Limb (tissue), 2 donors: ENCODE measurements around the gene SYNPO.
A peak's percentile ranks its signal among the peaks of the same experiment; 100 is the strongest.

ENCODE experiments used
- DNase-seq, 2 donors: peaks; one replicate each; pipeline ENCODE4 v3.0.0-alpha.2; 2016; ENCODE audit errors: extremely low spot score in 2 of 2

Gene SYNPO

GRCh38 chr5:150606476-150606875 lies 34.0 kb upstream of the SYNPO start:
- DNase-seq: no peak

GRCh38 chr5:150607105-150607504 lies 33.4 kb upstream of the SYNPO start:
- no peak for DNase-seq

DNA sequence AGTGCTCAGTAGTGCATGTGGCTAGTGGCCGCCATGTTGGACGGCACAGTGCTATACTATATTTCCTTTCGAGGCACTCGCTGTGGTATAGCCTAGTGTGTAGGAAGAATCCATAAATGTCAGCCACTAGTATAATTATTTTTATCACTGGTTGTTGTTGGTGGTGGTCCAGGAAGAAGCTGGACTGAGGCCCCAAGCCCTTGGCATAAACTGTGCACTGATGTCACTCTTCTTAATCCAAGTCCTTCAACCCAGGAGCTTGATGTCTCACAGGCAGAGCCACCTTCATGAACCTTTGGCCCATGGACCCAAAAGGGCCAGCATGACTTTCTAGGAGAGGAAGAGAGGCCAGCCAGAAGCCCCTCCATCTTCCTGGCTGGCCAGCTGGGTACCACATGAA lies 32.5 kb upstream of the SYNPO start:
- no peak for DNase-seq

DNA sequence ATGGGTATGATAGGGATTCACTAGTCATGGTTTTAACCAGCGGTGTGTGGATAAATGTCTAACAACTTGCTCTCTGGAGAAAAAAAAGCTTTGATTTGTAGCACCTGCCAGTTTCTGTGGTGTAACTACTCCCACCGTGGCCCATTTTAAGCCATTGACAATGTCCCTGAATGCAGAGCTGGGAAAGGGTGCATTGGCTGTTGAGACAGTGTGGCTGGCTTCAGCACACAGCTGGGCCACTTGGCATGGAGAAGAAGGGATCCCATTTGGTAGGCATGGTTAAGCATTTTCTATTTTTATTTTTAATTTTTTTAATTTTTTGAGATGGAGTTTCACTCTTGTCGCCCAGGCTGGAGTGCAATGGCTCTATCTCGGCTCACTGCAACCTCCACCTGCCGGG lies 31.5 kb upstream of the SYNPO start:
- DNase-seq: no peak

GRCh38 chr5:150609843-150610584 lies 30.4 kb upstream of the SYNPO start:
- no peak for DNase-seq

DNA sequence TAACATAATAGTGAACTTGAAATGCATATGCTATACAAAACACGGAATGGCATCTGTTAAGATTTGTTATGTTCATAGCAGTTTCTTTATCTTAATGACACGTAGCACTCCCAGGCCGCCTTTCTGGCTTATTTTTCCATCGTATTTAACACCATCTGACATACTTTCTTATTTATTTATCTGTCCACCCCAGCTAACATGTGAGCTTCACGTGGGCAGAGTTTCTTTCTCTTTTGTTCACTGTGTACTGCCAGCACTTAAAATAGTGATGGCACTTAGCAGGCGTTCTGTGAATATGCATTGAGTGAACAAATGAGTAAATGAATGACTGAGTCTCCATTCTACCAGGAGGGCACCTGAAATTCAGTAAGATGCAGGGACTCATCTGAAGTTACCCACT lies 29.4 kb upstream of the SYNPO start:
- no peak for DNase-seq

DNA sequence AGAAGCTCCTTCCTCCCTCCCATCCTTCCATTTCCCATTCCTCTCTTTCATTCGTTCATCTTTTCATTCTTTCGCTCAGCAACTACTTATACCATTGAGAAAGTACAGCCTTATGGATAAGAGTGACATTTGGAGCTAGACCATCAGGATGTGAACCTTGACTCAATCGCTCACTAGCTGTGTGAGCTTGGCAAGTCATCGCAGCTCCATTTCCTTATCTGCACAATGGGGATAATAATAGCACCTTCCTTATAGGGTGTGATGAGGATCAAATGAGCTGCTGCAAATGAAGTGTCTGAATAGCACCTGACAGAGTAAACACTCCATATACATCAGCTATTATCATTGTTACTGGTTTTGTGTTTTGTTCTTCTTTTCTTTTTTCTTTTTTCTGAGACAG lies 28.1 kb upstream of the SYNPO start:
- no peak for DNase-seq

DNA sequence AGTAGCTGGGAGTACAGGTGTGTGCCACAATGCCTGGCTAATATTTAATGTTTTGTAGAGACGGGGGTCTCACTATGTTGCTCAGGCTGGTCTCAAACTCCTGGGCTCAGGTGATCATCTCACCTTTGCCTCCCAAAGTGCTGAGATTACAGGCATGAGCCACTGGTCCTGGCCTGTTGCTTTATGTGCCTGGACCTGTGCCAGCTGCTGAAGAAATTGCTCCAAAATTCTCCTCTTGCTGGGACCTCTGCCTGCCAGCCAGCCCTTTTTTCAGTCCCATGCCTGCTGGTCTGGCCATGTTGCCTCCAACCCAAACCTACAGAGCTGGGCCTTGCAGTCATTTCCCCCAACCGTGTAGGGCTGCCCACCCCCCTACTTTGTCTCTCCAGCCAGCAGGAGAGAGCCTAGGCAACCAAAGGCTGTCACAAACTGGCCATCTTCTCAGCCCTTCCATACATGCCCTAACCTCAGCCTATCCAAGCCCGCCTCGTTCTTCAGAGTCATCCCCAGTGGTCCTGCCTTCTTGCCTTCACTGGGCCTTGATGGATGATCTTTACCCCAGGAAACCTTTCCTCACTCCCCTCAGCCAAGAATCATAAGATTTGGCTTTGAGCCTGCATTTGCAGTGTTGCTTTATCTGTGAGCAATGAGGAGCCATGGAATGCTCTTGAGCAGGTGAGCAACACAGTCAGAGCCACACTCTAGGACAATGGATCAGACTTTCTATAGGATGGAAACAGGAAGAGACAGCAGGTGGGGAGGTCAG lies 27.4 kb upstream of the SYNPO start:
- DNase-seq: no peak

DNA sequence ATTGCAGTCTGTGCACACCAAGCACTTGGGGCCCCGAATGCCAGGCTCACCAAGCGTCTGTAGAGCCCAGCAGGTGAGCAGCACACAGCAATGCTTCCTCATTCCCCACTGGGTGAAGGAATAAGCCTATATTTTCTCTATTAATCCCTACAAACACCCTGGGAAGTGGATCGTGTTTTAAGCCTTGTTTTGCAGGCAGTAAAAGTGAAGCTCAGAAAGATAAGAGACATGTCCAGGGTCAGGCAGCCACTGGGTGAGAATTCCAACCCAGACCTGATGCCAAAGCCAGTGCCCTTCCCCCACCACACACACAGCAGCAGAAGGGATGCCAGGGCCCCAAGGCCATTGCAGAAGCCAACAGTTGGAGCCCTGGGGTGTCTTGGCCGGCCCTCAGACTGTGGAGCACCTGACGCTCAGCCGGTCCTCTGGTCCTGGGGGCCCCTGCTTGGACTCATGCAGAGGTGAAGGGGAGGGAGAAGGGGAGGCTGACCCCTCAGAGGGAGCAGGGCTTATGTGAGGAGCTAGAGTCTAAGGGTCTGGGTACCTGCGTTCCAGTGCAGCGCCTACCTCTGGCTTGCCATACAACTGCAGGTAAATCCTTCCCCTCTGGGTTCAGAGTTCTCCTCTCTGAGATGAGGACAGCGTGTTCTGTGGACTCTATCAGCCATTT lies 26.3 kb upstream of the SYNPO start:
- DNase-seq: no peak

GRCh38 chr5:150614661-150615060 lies 25.8 kb upstream of the SYNPO start:
- no peak for DNase-seq

- peak; percentile 73 to 77 for DNase-seq
Observed at GRCh38 chr5:150615141-150615699, 25.2 kb upstream of the SYNPO start.

- no peak for DNase-seq
Observed at GRCh38 chr5:150616024-150616470, 24.4 kb upstream of the SYNPO start.

- DNase-seq: no peak
Observed at GRCh38 chr5:150616506-150616905, 24.0 kb upstream of the SYNPO start.

GRCh38 chr5:150618163-150618562 lies 22.3 kb upstream of the SYNPO start:
- DNase-seq: no peak

GRCh38 chr5:150618588-150619281 lies 21.7 kb upstream of the SYNPO start:
- DNase-seq: no peak

DNA sequence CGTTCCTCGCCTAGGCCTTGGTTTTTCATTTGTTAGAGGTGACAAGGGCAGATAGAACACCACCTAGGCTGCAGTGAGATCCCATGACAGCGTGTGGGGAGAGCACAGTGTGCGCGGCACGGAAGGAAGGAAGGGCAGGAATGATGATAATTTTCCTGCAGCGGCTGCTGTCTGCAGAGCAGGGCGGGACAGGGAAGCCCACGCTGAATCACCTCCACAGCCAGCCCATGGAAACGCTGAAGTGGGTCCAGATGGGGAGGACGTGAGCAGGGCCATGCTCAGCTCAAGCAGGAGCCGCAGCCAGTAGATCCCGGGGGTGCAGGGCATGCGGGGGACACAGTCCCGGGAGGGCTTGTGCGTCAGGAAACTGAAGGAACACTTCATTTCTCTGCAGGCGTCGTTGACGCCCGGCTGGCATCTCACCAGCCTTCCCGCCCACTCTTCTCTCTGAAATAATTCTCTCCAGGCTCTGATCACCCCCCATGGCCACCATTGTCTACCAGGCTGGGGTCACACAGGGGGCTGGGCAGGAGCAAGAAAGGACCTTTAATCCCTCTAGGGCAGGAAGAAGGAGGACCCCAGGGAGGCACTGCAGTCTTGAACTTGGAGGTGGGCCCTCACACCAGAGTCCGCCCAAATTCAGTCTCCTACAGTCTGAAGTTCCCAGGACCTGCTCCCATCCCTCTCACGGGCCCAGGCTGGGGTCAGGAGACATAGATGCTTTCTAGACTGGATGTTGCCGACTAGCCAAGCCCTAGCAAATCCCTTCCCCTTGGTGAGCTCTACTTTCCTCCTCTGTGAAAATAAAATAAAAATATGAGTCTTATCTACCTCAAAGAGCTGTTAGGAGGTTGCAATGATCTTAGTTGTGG lies 20.9 kb upstream of the SYNPO start:
- no peak for DNase-seq

DNA sequence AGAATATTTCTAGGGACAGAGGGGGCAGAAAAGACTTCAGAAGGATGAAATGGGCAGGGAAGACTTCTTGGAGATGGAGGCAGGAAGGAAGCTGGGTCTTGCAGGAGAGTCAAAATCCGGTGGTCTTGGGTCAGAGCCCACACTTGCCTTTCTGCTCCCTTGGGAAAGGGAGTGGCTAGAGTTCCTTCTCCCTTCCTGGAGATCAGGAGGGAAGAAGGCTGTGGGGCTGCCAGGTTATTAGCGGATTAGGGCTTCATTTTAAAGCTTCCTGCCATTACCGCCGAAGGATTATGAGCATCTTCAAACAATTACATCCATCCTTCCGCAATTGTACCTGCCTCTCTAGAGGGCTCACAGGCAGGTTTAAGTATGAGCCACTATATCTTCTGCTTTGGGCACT lies 19.2 kb upstream of the SYNPO start:
- DNase-seq: no peak

GRCh38 chr5:150622157-150622556 lies 18.3 kb upstream of the SYNPO start:
- no peak for DNase-seq

GRCh38 chr5:150623152-150623877 lies 17.1 kb upstream of the SYNPO start:
- DNase-seq: no peak

GRCh38 chr5:150623878-150624216 lies 16.6 kb upstream of the SYNPO start:
- no peak for DNase-seq
